WTC11 (cell line): ENCODE data around the gene MS4A15. TPM values are rescaled to one million over a fixed set of nuclear protein-coding genes. Genes with fewer than 3 reads are reported as not detected.

ENCODE experiments used
- ATAC-seq: fragments of 200-7000 bp; cut with Tn5 transposase; 2 replicates; pipeline ENCODE4 v1.10.0; 2021; ENCODE audit warnings: mild to moderate bottlenecking, moderate library complexity
- CTCF ChIA-PET: fragments of 300-600 bp; sonication (Branson Sonifier 250); formaldehyde crosslinking; loops from one replicate; lab custom pipeline; 2021; ENCODE audit warnings: antibody characterized with exemption; lab: Charles Lee
- POLR2A ChIA-PET: fragments of 350-600 bp; sonication (Branson Sonifier 250); formaldehyde crosslinking; loops from one replicate; lab custom pipeline; 2021; ENCODE audit warnings: antibody characterized with exemption; lab: Charles Lee
- DNase-seq: peaks from one replicate; pipeline ENCODE4 v3.0.0; 2021; ENCODE audit warnings: low spot score
- H3K27ac Mint-ChIP-seq: 2 replicates; pipeline ENCODE4 v1.8.0; 2021; ENCODE audit warnings: mixed read lengths
- H3K27me3 Mint-ChIP-seq: 2 replicates; pipeline ENCODE4 v1.8.0; 2021; ENCODE audit warnings: low read depth, mild to moderate bottlenecking, moderate library complexity, mixed read lengths
- H3K36me3 Mint-ChIP-seq: 2 replicates; pipeline ENCODE4 v1.8.0; 2021; ENCODE audit warnings: mixed read lengths
- H3K4me1 Mint-ChIP-seq: 2 replicates; pipeline ENCODE4 v1.8.0; 2022; ENCODE audit warnings: mixed read lengths
- H3K4me3 Mint-ChIP-seq: 2 replicates; pipeline ENCODE4 v1.8.0; 2021; ENCODE audit warnings: mild to moderate bottlenecking, moderate library complexity, mixed read lengths
- H3K9me3 Mint-ChIP-seq: 2 replicates; pipeline ENCODE4 v1.8.0; 2021; ENCODE audit warnings: mixed read lengths
- CREB1 ChIP-seq: sonication (generic); formaldehyde crosslinking; IDR thresholded peaks from 2 replicates; pipeline ENCODE4 v1.8.0; 2023; ENCODE audit warnings: mild to moderate bottlenecking, missing genetic modification reagents
- FOXK1 ChIP-seq: sonication (generic); formaldehyde crosslinking; IDR thresholded peaks from 2 replicates; pipeline ENCODE4 v1.8.0; 2022; ENCODE audit warnings: mild to moderate bottlenecking, moderate library complexity, missing genetic modification reagents
- IRF2 ChIP-seq: sonication (generic); formaldehyde crosslinking; IDR thresholded peaks from 2 replicates; pipeline ENCODE4 v1.8.0; 2022; ENCODE audit warnings: low read depth, missing genetic modification reagents, borderline replicate concordance
- NFYB ChIP-seq: sonication (generic); formaldehyde crosslinking; conservative IDR thresholded peaks from 2 replicates; pipeline ENCODE4 v1.8.0; 2022; ENCODE audit warnings: low read depth, missing genetic modification reagents
- TCF7 ChIP-seq: sonication (generic); formaldehyde crosslinking; IDR thresholded peaks from 2 replicates; pipeline ENCODE4 v1.8.0; 2022; ENCODE audit warnings: mild to moderate bottlenecking, low read depth, missing genetic modification reagents, moderate library complexity
- total RNA-seq: library from RNA; stranded (reverse); gene quantifications from 3 replicates; pipeline ENCODE4 v1.2.3, GENCODE V29; 2021
- TF ChIP-seq, protein P1 (sequence below): fragments of 200-600 bp; IDR thresholded peaks from 2 replicates; pipeline ENCODE4 v1.8.0; 2022; ENCODE audit warnings: antibody characterized with exemption
- TF ChIP-seq, protein P2 (sequence below): sonication (generic); formaldehyde crosslinking; IDR thresholded peaks from 2 replicates; pipeline ENCODE4 v1.8.0; 2022; ENCODE audit warnings: mild to moderate bottlenecking, missing genetic modification reagents

Gene MS4A15
- total RNA-seq, 1 experiment from 2014 or later, result 0.09 TPM

DNA sequence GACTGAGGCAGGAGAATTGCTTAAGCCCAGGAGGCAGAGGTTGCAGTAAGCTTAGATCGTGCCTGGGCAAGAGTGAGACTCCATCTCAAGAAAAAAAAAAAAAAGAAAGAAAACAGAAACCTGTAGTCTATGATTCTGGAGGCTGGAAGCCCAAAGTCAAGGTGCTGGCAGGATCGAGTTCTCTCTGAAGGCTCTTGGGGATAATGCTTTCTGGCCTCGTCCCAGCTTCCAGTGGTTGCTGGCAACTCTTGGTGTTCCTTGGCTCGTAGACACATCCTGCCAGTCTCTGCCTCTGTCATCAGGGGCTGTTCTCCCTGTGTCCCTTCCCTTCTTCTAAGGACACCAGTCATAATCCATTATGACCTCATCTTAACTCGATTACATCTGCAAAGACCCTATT is 68.5 kb downstream of the MS4A15 start:
- POLR2A ChIA-PET, result no interaction called here

DNA sequence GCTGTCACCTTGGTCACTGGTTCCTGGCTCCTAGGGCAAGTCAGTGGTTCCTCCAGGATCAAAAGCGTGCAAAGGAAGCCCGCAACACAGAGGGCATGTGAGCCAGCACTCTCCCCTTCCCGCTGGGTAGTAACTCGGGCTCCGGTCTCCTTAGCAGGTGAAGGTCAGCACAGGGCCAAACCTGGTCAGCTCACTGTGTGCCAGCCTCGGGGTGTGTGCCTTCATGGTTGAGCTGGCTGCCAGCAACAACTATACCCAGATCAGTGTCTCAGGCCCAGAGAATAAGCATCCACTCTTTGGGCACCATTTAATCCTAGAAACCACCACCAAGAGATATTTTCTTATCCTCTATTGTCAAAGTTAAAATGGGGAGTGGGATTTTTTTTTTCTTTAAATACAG is 69.1 kb downstream of the MS4A15 start:
- Mint-ChIP-seq H3K4me1 (no peaks in the 10 kb centered on the region), H3K27me3 (no peaks in the 10 kb centered on the region), H3K9me3 (no peaks in the 10 kb centered on the region), H3K27ac (no peak overlapping the region), H3K4me3 (no peak overlapping the region), H3K36me3 (no peaks in the 10 kb centered on the region)
- DNase-seq (no peak), ATAC-seq (no peak)
- TF ChIP-seq FOXK1 (CRISPR knock-in tag) (no peak), IRF2 (CRISPR knock-in tag) (no peak)
- TF ChIP-seq, protein P1, sequence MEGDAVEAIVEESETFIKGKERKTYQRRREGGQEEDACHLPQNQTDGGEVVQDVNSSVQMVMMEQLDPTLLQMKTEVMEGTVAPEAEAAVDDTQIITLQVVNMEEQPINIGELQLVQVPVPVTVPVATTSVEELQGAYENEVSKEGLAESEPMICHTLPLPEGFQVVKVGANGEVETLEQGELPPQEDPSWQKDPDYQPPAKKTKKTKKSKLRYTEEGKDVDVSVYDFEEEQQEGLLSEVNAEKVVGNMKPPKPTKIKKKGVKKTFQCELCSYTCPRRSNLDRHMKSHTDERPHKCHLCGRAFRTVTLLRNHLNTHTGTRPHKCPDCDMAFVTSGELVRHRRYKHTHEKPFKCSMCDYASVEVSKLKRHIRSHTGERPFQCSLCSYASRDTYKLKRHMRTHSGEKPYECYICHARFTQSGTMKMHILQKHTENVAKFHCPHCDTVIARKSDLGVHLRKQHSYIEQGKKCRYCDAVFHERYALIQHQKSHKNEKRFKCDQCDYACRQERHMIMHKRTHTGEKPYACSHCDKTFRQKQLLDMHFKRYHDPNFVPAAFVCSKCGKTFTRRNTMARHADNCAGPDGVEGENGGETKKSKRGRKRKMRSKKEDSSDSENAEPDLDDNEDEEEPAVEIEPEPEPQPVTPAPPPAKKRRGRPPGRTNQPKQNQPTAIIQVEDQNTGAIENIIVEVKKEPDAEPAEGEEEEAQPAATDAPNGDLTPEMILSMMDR, result no peak
- TF ChIP-seq, protein P2, sequence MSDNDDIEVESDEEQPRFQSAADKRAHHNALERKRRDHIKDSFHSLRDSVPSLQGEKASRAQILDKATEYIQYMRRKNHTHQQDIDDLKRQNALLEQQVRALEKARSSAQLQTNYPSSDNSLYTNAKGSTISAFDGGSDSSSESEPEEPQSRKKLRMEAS, result no peak
- CTCF ChIA-PET, result interaction anchor here (2.6 kb wide), 1 partner anchor 62 kb away, joined by 16 read pairs; no protein-coding TSS in a partner anchor
- POLR2A ChIA-PET, result no interaction called here

More for the DNA sequence above, 68.5 kb downstream of the MS4A15 start:
- DNase-seq, result no peak
- no peaks in the 10 kb centered on the region for H3K9me3 Mint-ChIP-seq
- H3K27ac Mint-ChIP-seq, result no peak overlapping the region
- H3K27me3 Mint-ChIP-seq, result no peaks in the 10 kb centered on the region
- CTCF ChIA-PET, result interaction anchor here (0.7 to 2.6 kb wide), 3 partner anchors 13 to 74 kb away, joined by 3 to 16 read pairs (median 5); no protein-coding TSS in a partner anchor
- TF ChIP-seq CREB1 (CRISPR knock-in tag), result no peak
- TF ChIP-seq TCF7 (CRISPR knock-in tag), result no peak
- no peak for TF ChIP-seq NFYB
- H3K4me3 Mint-ChIP-seq, result no peak overlapping the region
- no peaks in the 10 kb centered on the region for H3K4me1 Mint-ChIP-seq
- H3K36me3 Mint-ChIP-seq, result no peaks in the 10 kb centered on the region
- no peak for ATAC-seq

Other genes with a start within 250 kb of the MS4A15 start
- gene MS4A13, start 241.5 kb upstream of the MS4A15 start, total RNA-seq, result not detected in 3 replicates
- not detected in 3 replicates for gene MS4A8, start 57.3 kb upstream of the MS4A15 start, total RNA-seq
- gene MS4A18, start 32.1 kb upstream of the MS4A15 start, total RNA-seq, result not detected in 3 replicates
- not detected in 3 replicates for gene MS4A10, start 28.5 kb downstream of the MS4A15 start, total RNA-seq
- 49.4 to 53.5 TPM (median 53.1 TPM) in 3 replicates for gene CCDC86, start 85.2 kb downstream of the MS4A15 start, total RNA-seq
- 0.07 to 0.14 TPM (median 0.14 TPM) in 3 replicates for gene PTGDR2, start 99.1 kb downstream of the MS4A15 start, total RNA-seq
- gene ZP1, start 110.7 kb downstream of the MS4A15 start, total RNA-seq, result not detected in 3 replicates
- gene PRPF19, start 149.7 kb downstream of the MS4A15 start, total RNA-seq, result 103 to 116 TPM (median 105 TPM) in 3 replicates
- gene TMEM109, start 157.3 kb downstream of the MS4A15 start, total RNA-seq, result 24.1 to 26.8 TPM (median 25.1 TPM) in 3 replicates
- 110 to 114 TPM (median 114 TPM) in 3 replicates for gene TMEM132A, start 167.6 kb downstream of the MS4A15 start, total RNA-seq
- gene SLC15A3, start 195.3 kb downstream of the MS4A15 start, total RNA-seq, result 10.2 to 12.1 TPM (median 11.5 TPM) in 3 replicates
- gene CD6, start 214.8 kb downstream of the MS4A15 start, total RNA-seq, result 0.53 to 1.0 TPM (median 0.73 TPM) in 3 replicates